OCI-M1 (cell line): ENCODE results near the gene TAF6L.
A peak's percentile ranks its signal among the peaks of the same experiment; 100 is the strongest.
"Not testable (repeated sequence)": the region's sequence is repeated elsewhere in the genome, so short reads cannot be mapped to it uniquely, and the experiment has no call there.

Experiments used
- DNase-seq: peaks from one replicate; lab custom pipeline; 2025; lab: John Stamatoyannopoulos, UW

Gene TAF6L

DNA sequence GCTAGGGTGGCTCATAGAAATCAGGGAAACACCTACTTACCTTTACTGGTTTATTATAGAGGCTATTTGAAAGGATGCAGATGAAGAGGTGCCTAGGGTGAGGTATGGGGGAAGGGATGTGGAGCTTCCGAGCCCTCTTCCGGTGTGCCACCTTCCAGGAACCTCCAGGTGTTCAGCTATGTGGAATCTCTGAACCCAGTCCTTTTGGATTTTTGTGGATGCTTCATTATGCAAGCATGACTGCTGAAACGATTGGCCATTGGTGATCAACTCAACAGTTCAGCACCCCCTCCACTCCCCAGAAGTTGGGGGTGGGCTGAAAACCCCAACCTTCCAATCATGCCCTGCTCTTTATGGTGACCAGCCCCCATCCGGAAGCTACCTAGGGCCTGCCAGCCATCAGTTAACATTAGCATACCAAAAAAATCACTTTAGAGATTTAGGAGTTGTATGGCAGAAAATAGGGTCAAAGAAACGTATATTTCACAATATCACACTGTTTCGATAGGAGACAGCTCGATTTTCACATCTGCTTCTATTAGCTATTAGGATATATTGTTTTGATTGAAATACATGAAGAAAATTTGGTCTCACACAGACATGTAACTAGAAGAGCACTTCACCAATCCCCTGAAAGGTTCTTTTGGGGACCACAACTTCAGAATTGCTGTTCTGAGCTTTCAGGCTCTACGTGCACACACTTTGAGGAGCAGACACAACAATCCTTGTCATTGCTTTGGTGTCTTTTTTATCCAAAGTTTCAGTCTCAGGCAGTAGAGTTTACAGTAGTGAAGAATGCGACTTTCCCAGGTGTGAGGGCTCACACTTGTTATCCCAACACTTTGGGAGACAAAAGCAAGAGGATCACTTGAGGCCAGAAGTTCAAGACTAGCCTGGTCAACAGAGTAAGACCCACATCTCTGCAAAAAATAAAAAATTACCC, 13.1 kb upstream of the TAF6L start:
- DNase-seq: no peak

GRCh38 chr11:62760867-62761227, 10.3 kb upstream of the TAF6L start:
- DNase-seq: not testable (repeated sequence)

DNA sequence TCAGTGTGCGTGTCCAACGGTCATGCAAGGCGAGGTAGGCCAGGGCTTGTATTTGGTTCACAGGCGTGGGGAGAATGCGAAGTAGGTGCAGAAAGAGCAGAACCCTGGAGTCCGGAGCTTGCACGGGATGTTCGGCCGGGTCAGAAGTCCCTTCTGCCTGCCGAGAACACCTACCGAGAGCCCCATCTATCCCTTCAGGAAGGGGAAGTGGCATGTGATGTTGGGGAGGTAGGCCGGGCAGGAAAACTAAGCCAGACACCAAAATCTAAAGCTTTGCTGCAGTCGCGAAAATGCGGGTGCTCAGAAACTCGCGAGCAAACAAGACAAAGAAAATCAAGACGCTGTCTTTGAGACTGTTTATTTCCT, 435 bp upstream of the TAF6L start:
- peak; percentile 71 for DNase-seq

DNA sequence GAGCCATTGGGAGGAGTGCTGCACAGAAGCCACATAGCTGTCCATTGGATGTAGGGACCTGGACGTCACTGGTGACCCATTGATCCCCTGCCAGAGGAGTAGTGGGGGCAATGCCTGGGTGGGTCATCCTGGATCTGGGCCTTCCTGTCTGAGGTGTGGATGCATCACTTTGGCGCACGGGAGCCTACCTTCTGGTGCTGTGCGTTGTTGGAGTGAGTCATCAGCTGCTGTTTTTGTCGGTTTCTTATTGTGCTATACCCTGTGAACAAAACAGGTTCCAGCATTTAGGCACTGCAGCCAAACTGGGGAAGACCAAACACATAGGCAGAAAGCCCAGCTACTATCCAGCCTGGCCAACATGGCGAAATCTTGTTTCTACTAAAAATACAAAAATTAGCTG, 3.2 kb downstream of the TAF6L start:
- DNase-seq: no peak

- no peak for DNase-seq
Measured at GRCh38 chr11:62775646-62776045, 4.5 kb downstream of the TAF6L start.

- no peak for DNase-seq
Measured at GRCh38 chr11:62777389-62777788, 6.2 kb downstream of the TAF6L start.

GRCh38 chr11:62778441-62778840, 7.2 kb downstream of the TAF6L start:
- DNase-seq: no peak

- DNase-seq: no peak
Measured at GRCh38 chr11:62782753-62783152, 11.6 kb downstream of the TAF6L start.

GRCh38 chr11:62786318-62787004, 15.3 kb downstream of the TAF6L start:
- DNase-seq: peak; percentile 93

GRCh38 chr11:62787005-62787759, 16.0 kb downstream of the TAF6L start, which contains the start of gene TMEM179B:
TSS of gene TMEM179B (plus strand) at chr11:62787402. CDS start at chr11:62787432, 30 bp downstream.
- peak; percentile 99 for DNase-seq

DNA sequence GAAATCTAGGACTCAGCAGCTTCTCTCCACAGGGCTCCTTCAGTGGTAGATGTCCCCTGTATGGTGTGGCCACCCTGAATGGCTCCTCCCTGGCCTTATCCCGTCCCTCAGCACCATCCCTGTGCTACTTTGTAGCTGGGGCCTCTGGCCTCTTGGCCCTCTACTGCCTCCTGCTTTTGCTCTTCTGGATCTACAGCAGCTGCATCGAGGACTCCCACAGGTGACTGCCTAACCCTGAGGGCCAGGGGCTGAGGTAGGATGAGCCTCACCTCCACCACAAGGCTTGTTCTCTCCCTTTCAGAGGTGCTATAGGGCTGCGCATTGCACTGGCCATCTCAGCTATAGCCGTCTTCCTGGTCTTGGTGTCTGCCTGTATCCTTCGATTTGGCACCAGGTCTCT, 17.8 kb downstream of the TAF6L start:
- peak; percentile 13 for DNase-seq

DNA sequence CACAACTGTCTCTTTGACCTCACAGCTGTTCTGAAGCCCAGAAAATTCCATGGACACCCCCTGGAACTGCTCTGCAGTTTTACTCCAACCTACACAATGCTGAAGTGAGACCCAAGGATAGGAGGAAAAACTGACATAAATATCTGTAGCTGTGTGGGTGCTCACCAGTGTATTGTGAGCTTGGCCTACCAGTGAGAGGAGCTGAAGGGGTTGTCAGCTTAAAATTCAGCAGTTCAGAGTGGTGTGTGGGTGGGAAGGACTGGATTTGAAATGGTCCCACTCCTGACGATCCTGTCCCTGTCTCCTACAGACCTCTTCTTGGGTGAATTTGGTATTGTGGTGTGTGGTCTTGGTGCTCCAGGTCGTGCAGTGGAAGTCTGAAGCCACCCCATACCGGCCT, 18.4 kb downstream of the TAF6L start:
- no peak for DNase-seq

DNA sequence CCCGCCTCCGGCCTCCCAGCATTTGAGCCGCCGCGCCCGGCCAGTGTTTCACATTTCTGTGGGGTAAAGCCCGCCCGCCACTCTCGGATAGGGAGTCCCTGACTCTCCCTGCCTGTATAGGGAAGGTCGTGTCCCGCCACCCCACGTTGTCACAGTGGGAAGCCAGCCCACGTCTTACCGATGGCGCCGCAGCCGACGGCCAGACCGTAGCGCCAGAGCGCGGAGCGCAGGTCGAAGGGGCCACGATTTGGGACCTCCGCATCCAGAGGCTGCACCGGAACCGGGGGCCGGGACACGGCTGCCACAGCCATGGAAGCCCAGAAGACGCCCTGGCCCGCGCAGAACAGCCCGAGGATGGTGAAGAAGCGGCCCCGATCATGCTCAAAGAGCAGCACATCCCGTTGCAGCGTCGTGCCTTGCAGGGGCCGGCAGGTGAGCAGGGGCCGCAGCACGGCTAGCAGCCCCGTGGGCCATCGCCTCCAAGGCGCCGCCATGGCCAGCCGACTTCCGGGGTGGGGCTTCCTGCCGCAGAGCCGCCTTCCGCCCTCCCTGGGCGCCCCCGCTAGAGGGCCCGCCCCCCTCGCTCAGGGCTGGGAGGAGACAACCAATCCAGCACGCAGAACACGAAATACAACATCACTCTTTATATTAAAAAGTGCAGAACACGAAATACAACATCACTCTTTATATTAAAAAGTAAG, 20.5 kb downstream of the TAF6L start, which contains the start of gene TMEM223:
TMEM223 (minus strand) TSS at position 506 of the 701 bp plus-strand sequence; CDS start at position 494, 12 bp downstream.
- DNase-seq: peak; percentile 92

DNA sequence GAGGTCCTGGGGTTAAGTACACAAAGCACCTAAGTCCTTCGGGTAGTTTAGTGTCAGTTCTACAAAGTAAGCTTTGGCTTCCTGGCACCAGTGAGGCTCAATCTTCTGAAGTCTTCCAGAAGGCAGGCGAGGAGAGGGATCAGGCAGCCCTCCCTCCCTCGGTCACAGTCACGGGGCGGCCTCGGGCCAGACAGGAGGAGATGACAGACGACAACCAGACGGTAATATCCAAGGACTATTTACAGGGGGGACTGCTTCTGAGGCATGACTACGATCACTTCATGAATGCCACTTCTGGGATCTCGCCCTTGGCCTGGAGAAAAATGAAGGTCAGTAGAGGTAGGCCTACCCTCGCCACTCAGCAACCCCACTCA, 21.0 kb downstream of the TAF6L start:
- DNase-seq: no peak

DNA sequence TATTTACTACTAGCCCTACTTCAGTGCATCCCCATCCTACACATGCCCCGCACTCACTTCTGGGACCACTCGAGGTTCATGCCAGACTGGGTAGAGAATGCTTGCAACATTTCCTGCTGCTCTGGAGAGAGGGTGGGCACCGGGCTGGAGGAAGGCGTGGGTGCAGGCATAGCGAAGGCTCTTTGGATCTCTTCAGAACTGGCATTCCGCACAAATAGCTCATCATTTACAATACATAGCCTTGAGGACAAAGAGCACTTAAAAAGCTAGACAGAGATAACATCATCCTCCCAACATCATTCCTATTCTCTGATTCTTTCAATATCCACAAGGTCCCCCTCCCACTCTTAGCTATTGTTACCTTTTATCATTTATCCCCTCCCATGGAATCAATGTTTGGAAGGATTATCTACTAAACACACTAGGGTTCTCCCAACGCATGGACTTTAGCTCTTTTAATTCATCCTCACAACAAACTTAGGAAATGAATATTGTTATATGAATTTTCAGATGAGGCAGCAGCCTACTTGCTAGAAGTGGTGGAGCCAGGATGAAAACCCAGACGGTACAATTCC, 23.1 kb downstream of the TAF6L start:
- DNase-seq: no peak

- DNase-seq: no peak
Measured at GRCh38 chr11:62796281-62796680, 25.1 kb downstream of the TAF6L start.

GRCh38 chr11:62799486-62799885, 28.3 kb downstream of the TAF6L start:
- DNase-seq: no peak

DNA sequence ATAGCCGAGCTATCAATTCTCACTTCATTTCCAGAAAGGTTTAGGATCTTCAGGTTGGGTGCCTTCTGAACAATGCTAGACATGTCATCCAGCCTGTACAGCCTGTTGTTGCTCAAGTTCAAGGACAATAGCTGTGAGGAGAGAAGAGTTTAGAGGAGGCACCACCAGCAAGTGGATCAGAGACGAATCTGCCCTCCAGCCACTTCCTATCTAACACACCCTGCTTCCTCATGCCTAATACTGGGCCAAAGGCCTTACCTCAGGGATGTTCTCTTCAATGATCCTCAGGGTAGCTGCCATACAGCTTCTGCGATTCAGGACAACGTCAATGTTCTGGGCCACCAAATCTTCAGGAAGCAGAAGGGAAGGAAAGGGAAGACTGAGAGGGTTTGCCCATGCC, 29.9 kb downstream of the TAF6L start:
- DNase-seq: no peak

- DNase-seq: peak; percentile 52
Measured at GRCh38 chr11:62804310-62805075, 33.3 kb downstream of the TAF6L start.

DNA sequence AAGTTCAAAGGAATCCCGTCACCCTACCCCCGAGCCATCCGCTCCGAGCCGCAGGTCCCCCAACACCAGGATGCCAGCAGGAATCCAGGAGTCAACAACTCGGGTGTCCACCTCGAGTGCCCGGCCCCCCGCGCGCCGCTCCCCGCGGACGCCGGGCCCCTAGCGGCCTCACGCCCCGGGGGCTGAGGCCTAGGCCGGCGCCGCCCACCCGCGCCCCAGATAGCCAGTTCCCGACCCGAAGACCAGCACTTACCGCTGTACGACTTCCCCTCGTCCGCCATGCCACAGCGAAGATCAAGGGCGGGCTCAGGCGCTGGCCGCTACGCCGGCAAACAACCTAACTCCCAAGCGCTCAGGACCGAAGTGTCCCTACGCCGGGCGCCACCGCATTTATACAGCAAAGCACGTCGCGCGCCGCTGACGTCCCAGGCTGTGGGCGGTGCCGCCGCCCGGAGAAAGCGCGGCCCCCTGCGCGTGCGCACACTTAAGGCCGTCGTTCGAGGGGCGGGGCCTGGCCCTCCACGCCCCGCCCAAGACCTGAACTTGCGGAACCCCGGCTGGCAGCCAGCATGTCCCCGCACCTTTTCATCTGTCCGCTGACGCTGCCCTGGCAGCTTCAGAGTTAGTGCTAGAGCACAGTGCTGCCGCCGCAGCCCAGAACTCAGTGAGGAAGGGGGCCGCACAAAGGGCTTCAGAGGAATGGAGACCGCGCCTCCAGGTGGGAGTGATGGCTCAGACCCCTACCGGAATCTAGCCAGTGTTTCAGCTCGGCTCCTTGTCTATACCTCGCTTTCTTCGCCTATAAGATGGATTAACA, 34.1 kb downstream of the TAF6L start, which contains the start of gene NXF1:
NXF1 (minus strand) TSS at position 365 of the 817 bp plus-strand sequence; CDS start at position 281, 84 bp downstream.
- DNase-seq: peak; percentile 97
